ENCODE measurements around the gene CDX1.

CDX1 gene

DNA sequence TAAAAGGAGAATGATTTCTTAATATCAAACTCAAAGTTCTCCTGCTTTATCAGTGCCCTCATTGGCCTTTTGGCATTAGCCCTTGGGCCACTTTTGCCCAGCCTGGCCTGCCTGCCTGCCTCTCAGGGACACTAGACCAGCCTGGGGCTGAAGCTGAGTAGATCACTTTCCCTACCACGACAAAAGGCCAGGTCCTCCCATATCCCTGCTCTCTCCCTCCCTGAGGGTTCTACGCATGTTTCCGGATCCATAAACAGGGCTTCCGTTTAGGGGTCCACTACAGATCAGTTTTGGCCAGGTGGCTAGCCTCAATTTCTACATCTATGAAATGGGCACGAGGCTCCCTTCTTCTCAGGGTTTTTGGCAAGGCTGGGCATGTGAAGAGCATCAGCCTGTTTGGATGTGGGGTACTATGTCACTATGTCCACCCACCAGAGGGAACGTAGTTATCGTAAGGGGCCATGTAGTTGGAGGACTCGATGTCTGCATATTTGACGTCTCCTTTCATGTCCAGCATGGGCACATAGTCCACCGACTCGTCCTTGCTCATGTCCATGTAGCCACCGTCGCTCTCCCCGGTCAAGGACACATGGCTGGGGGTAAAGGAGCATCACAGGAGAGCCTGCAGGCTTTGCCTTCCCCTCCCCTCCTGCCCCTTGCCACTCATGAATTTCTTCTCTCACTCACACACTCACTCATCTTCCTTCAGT is 45.0 kb upstream of the CDX1 start:
- no peak for DNase-seq (ENCODE audit: low spot score)
- TF ChIP-seq, protein P1, sequence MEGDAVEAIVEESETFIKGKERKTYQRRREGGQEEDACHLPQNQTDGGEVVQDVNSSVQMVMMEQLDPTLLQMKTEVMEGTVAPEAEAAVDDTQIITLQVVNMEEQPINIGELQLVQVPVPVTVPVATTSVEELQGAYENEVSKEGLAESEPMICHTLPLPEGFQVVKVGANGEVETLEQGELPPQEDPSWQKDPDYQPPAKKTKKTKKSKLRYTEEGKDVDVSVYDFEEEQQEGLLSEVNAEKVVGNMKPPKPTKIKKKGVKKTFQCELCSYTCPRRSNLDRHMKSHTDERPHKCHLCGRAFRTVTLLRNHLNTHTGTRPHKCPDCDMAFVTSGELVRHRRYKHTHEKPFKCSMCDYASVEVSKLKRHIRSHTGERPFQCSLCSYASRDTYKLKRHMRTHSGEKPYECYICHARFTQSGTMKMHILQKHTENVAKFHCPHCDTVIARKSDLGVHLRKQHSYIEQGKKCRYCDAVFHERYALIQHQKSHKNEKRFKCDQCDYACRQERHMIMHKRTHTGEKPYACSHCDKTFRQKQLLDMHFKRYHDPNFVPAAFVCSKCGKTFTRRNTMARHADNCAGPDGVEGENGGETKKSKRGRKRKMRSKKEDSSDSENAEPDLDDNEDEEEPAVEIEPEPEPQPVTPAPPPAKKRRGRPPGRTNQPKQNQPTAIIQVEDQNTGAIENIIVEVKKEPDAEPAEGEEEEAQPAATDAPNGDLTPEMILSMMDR (IDR thresholded peaks at IDR 0.05; ENCODE audit: extremely low read depth, missing control alignments): no peak

DNA sequence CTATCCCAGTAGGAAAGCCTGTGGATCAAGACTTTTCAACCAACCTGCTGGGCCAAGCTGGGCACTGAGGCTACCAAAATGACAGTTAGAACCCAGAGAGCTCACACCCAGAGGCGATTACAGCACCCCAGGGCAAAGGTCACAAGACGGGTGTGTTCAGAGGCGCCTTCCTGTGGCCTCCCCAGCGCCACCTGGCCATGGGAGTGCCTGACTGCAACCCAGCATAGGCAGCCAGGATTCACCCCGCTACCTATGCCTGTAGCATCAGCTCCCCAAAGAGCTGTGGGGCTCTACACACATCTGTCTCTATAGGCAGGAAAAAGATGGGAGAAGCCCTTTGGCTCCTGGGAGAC is 44.4 kb upstream of the CDX1 start:
- TF ChIP-seq, protein P1 (IDR thresholded peaks at IDR 0.05; ENCODE audit: extremely low read depth, missing control alignments): peak; percentile 39
- peak; percentile 84 for DNase-seq (ENCODE audit: low spot score)

DNA sequence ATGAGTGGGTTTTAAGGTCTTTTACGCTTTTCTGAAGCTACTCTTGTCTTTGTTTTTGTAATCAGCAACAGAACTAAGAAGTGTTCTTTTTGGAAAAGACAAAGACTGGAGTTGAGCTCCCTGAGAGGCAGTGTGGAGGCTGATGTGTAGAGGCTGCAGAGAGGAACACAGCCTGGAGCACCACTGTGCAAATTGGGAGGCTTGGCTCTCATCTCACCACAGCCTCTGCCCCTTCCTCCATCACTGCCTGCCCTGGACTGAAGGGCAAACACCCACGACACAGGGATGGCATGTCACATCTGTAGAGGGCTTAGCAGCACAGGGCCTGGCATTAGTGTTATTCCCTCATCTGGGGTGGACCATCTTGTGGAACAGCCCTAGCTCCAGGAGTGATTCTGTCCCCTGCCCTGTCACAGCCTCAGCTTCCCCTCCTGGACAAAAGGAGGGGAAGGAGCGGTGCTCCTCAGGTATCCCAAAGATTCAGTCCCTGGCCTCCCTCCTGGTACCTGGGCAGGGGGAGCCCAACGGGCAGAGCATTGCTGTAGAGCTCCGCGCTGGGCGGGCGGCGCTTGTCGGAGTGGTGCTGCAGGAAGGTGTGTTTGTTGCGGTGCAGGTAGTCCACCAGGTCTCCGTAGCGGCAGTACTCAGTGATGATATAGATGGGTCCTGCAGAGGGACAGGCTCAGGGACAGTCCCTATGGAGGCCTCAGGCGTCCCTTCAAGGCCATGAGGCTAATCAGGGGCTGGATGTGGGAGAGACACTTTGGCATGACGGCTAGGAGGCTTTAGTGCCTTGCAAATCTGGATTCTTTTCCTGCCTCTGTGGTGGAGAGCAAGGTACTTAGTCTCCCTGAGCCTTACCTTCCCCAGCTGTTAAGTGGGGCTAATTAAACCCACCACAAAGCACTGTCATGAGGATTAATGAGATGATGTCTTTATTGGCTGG is 43.8 kb upstream of the CDX1 start:
- DNase-seq (ENCODE audit: low spot score): no peak

DNA sequence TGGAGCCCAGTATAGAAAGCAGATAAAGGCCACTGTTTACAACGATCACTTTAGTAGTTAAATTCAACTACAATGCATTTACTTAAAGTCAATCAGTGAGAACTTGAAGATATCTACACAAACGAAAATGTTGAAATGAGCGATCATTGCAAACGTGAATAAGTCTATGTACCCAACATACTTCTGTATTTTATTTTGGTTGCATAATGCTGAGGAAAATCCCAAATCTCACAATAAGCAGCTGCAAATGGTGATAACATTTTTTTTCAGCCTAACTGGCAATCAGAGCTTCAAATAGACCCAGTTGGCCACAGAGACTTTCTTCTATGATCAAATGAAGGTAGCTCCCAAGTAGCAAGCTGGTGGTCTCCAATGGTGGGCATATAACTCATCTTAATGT is 43.0 kb upstream of the CDX1 start:
- DNase-seq (ENCODE audit: low spot score): no peak
- TF ChIP-seq, protein P1 (IDR thresholded peaks at IDR 0.05; ENCODE audit: extremely low read depth, missing control alignments): no peak

More for the DNA sequence above, 43.8 kb upstream of the CDX1 start:
- TF ChIP-seq, protein P1 (IDR thresholded peaks at IDR 0.05; ENCODE audit: extremely low read depth, missing control alignments): no peak

DNA sequence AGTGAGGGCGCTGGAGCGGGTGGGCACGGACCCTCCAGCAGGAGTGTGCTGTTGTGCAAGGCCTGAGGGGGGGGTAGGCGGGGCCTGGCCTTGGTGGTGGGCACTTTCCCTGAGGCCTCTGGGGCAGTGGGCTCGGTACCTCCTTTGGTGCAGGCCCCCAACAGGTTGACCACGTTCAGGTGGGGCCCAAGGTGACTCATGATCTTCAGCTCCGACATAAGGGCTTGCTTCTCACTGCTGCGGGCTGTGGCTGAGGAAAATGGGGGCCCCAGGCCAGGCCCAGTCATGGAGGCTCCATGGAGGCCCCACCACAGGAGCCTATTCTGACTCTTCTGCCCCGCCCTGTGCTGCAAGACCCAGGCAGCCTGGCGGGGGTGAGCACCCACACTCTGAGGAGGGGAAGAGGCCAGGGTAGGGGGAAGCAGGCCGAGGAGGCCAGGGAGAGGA is 42.4 kb upstream of the CDX1 start:
- TF ChIP-seq, protein P1 (IDR thresholded peaks at IDR 0.05; ENCODE audit: extremely low read depth, missing control alignments): no peak
- DNase-seq (ENCODE audit: low spot score): no peak

DNA sequence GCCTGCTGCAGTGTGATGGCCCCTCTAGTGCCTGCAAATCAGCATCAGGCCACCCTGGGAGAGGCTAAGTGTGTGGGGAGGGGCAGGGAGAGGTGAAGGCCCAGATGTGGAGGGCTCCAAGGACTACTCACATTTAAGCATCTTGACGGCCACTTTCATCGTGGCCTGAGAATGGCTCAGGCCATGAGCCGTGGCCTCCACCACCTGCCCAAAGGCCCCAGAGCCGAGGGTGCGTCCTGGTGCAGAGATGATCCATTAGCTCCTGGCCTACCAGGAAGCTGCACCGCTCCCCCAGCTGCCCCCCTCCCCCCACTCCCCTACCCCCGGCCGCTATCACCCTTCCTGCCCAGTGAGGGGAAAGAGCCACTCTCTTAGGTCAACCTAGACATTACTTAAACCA is 42.0 kb upstream of the CDX1 start:
- DNase-seq (ENCODE audit: low spot score): no peak

More for the DNA sequence above, 42.0 kb upstream of the CDX1 start:
- TF ChIP-seq, protein P1 (IDR thresholded peaks at IDR 0.05; ENCODE audit: extremely low read depth, missing control alignments): no peak

All from GM20000 (cell line).